ENCODE data around the gene F10. TPM values are rescaled to one million over a fixed set of nuclear protein-coding genes. Genes with fewer than 3 reads are reported as not detected.

The F10 gene
- total RNA-seq, 4 donors from 2014 or later: 1.00 to 4.8 (median 2.4) TPM

DNA sequence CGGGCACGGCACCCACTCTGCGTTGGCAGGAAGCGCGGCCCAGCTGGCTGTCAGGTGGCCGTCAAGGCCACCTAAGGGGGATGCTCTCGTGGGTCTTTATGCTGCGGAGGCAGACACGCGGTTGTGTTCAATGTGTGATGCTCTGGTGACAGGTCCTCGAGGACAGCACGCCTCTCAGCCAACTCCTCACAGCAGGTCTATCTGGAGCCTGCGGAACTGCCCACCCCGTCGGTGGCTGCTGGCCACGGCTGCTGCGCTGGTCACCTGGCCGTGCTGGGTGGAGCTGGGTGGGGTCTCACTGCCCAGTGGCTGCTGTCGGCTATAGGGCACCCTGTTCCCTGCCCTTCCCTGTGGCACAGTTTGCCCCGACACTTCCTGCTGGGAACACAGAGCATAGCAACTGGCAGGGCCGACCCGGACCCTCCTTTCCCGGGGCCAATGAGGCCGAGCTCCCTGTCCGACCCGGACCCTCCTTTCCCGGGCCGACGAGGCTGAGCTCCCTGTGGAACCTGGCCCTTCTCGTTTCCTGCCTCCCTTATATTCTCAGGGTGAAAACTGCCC lies 31.3 kb upstream of the F10 start:
- no peak for DNase-seq
- no peaks in the 10 kb centered on the region for H3K4me1 ChIP-seq
- no peak for TF ChIP-seq POLR2A (IDR thresholded peaks at IDR 0.05)
- TF ChIP-seq, protein P1, sequence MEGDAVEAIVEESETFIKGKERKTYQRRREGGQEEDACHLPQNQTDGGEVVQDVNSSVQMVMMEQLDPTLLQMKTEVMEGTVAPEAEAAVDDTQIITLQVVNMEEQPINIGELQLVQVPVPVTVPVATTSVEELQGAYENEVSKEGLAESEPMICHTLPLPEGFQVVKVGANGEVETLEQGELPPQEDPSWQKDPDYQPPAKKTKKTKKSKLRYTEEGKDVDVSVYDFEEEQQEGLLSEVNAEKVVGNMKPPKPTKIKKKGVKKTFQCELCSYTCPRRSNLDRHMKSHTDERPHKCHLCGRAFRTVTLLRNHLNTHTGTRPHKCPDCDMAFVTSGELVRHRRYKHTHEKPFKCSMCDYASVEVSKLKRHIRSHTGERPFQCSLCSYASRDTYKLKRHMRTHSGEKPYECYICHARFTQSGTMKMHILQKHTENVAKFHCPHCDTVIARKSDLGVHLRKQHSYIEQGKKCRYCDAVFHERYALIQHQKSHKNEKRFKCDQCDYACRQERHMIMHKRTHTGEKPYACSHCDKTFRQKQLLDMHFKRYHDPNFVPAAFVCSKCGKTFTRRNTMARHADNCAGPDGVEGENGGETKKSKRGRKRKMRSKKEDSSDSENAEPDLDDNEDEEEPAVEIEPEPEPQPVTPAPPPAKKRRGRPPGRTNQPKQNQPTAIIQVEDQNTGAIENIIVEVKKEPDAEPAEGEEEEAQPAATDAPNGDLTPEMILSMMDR (IDR thresholded peaks at IDR 0.05 in 4 of 5, conservative IDR thresholded peaks at IDR 0.05 in 1 of 5): no peak
- no peaks in the 10 kb centered on the region for H3K27me3 ChIP-seq
- no peak for ATAC-seq
- no peak overlapping the region for H3K27ac ChIP-seq
- H3K9me3 ChIP-seq: no peaks in the 10 kb centered on the region
- in situ Hi-C loops (cut with MboI; ENCODE audit: low sequenced_read_pairs in 4 of 4): no loop called here
- no peak overlapping the region for H3K4me3 ChIP-seq
- intact Hi-C loops (cut with DNase I; ENCODE audit: low total_unique reads): no loop called here
- H3K36me3 ChIP-seq: no peaks in the 10 kb centered on the region

DNA sequence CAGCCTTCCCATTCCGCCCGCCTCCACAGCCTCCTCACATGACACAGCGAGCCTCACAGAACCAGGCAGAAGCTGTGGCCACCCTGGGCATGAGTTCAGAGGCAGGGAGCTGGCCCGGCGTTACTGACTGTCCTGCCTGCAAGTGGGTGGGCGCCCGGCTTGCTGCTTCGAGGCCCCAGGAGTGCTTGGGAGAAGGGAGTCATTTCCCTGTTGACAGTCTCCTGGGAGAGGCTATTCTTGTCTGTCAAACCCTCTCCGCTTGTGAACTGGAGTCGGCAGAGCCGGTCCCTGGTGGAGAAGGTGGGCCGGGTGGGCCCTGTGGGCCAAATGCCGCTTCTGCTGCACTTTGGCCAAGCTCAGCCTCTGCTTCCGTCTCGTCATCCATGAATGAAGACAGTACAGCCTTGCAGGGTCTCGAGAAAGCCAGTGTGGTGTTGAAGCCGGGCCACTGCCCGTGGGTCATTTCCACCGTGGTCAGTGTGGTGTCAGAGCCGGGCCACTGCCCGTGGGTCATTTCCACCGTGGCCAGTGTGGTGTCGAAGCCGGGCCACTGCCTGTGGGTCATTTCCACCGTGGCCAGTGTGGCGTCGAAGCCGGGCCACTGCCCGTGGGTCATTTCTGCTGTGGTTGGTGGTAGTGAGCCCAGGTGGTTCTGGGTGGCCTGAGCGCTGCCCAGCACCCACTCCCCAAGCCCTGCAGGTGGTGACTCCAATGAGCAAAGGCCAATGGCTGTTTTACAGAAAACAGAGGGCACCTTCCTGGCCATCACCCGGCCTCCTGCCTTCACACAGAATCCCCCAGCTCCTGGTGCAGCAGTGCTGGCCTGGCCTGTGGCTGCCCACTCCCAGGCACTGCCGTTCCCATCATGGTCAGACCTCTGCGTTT lies 30.5 kb upstream of the F10 start:
- DNase-seq: no peak
- Histone ChIP-seq H3K9me3 (no peaks in the 10 kb centered on the region), H3K27me3 (no peaks in the 10 kb centered on the region), H3K4me3 (no peak overlapping the region), H3K4me1 (no peaks in the 10 kb centered on the region), H3K27ac (no peak overlapping the region), H3K36me3 (no peaks in the 10 kb centered on the region)
- no peak for ATAC-seq
- intact Hi-C loops (cut with DNase I; ENCODE audit: low total_unique reads) (no loop called here), in situ Hi-C loops (cut with MboI; ENCODE audit: low sequenced_read_pairs in 4 of 4) (no loop called here)
- TF ChIP-seq, protein P1 (IDR thresholded peaks at IDR 0.05 in 4 of 5, conservative IDR thresholded peaks at IDR 0.05 in 1 of 5): no peak
- TF ChIP-seq POLR2A (IDR thresholded peaks at IDR 0.05): no peak

DNA sequence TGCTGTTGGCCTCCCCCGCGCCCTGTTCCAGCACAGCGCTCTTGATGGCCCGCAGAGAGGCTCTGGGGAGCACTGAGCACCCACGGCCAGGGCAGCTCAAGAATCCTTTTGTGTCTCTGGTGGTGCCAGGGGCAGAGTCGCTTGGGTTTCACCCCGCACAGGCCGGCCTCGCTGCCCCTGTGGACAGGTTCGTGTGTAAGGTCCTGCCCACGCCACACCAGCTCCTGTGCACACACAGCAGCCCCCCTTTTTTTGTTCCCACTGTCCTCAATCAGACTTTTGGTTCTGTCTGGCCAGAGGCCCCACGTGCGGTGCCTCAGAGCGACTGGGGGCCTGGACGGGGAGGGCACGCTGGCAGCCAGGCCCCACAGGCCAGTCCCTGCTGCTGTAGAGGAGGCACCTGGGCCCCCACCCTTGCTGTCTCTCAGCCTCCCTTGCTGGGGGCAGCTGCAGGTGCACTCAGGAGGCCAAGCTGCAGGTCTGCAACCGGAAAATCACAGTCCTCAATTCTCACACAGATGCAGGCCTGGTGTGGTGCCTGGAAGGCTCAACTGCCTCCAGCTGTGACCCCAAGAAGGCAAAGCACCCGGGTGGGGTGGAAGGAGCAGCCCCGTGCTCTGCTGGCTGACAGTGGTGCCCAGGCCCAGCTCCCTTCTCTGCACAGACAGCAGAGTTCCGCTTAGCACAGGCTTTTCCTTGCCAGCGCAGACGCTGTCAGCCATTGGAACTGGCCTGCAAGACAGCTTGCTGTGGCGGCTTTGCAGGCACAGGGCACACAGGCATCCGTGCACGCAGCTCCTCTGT lies 29.6 kb upstream of the F10 start:
- ATAC-seq (no peak), DNase-seq (no peak)
- Histone ChIP-seq H3K4me1 (peaks cover 0 to under 1% of the 10 kb centered on the region in 2 donors), H3K27ac (no peak overlapping the region), H3K36me3 (no peaks in the 10 kb centered on the region), H3K9me3 (no peaks in the 10 kb centered on the region), H3K4me3 (no peak overlapping the region), H3K27me3 (no peaks in the 10 kb centered on the region)
- TF ChIP-seq, protein P1 (IDR thresholded peaks at IDR 0.05 in 4 of 5, conservative IDR thresholded peaks at IDR 0.05 in 1 of 5): no peak
- TF ChIP-seq POLR2A (IDR thresholded peaks at IDR 0.05): no peak
- intact Hi-C loops (cut with DNase I; ENCODE audit: low total_unique reads): no loop called here
- in situ Hi-C loops (cut with MboI; ENCODE audit: low sequenced_read_pairs in 4 of 4): no loop called here

DNA sequence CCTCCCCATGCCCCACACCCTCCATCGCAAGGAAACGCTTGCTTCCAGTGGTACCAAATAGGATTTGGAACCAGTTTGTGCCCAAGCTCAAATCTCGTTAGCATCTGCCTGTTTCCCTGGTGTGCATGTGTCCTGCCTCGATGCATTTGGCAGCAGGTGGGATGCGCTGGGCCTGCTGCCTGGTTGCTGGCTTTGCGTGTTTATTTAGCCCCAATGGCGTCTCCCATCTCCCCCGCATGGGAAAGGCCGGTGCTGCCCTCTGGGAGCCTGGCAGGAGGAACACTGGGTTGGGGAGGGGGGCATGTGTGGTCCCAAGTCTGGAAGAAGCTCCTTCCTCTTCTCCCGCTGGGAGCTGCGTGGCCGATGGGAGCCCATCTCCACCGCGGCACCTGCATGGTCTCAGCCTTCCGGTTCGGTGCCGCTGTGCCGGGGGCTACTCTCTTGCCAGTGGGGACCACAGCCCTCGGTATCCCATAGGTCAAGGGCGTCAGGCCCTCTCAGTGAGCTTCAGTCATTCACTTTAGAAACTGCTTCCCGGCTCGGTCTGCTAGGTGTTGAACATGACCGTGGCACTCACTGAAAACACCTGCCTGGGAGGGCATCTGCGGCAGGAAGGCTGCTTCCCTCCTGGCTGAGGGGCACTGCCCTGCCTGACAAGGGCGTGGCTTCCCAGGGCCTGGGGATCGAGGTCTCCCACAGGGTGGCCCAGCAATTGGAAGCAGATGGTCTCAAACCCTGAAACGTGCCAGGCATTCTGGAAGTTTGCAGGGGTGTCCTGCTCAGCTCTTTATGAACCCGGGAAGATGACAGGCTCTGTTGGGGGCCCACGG lies 28.8 kb upstream of the F10 start:
- no peaks in the 10 kb centered on the region for H3K27me3 ChIP-seq
- TF ChIP-seq POLR2A (IDR thresholded peaks at IDR 0.05): no peak
- TF ChIP-seq, protein P1 (IDR thresholded peaks at IDR 0.05 in 4 of 5, conservative IDR thresholded peaks at IDR 0.05 in 1 of 5): no peak
- ATAC-seq (no peak), DNase-seq (no peak)
- H3K4me1 ChIP-seq: peaks cover 5 to 6% of the 10 kb centered on the region in 2 donors
- no peaks in the 10 kb centered on the region for H3K36me3 ChIP-seq
- H3K4me3 ChIP-seq: no peak overlapping the region
- in situ Hi-C loops (cut with MboI; ENCODE audit: low sequenced_read_pairs in 4 of 4) (no loop called here), intact Hi-C loops (cut with DNase I; ENCODE audit: low total_unique reads) (no loop called here)
- H3K9me3 ChIP-seq: no peaks in the 10 kb centered on the region
- no peak overlapping the region for H3K27ac ChIP-seq
